Hippocampal formation (tissue), 2 donors: ENCODE results near the gene ATP2A2.
A peak's percentile ranks its signal among the peaks of the same experiment; 100 is the strongest.
"Not testable (repeated sequence)": the region's sequence is repeated elsewhere in the genome, so short reads cannot be mapped to it uniquely, and the experiment has no call there.

Experiments used
- DNase-seq, 2 donors: peaks; one replicate each; lab custom pipeline; 2025; lab: John Stamatoyannopoulos, UW

Gene ATP2A2

GRCh38 chr12:110301065-110301806, 20.2 kb downstream of the ATP2A2 start:
- no peak for DNase-seq

GRCh38 chr12:110304061-110304551, 23.1 kb downstream of the ATP2A2 start:
- DNase-seq: no peak

DNA sequence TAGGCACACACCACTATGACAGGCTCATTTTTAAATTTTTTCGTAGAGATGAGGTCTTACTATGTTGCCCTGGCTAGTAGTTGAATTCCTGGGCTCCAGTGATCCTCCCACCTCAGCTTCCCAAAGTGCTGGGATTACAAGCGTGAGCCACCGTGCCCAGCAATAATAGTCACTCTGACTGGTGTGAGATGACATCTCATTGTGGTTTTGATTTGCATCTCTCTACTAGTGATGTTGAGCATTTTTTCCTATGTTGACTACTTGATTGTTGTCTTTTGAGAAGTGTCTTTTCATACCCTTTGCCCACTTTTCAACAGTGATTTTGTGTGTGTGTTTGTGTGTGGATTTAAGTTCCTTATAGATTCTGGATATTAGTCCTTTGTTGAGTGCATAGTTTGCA, 26.3 kb downstream of the ATP2A2 start:
- no peak for DNase-seq

- no peak for DNase-seq
Measured at GRCh38 chr12:110310763-110311162, 29.7 kb downstream of the ATP2A2 start.

DNA sequence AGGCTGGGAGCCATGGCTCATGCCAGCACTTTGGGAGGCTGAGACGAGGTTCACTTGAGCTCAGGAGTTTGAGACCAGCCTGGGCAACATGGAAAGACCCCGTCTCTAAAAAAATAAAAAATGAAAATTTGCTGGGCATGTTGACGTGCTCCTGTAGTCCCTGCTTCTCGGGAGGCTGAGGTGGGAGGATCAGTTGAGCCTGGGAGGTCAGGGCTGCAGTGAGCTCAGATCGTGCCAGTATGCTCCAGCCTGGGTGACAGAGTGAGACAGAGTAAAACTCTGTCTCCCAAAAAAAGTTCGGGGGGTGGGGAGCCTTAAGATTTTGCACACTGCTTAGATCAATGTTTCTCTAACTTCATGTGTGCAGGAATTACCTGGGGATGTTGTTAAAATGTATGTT, 30.9 kb downstream of the ATP2A2 start:
- DNase-seq: no peak

DNA sequence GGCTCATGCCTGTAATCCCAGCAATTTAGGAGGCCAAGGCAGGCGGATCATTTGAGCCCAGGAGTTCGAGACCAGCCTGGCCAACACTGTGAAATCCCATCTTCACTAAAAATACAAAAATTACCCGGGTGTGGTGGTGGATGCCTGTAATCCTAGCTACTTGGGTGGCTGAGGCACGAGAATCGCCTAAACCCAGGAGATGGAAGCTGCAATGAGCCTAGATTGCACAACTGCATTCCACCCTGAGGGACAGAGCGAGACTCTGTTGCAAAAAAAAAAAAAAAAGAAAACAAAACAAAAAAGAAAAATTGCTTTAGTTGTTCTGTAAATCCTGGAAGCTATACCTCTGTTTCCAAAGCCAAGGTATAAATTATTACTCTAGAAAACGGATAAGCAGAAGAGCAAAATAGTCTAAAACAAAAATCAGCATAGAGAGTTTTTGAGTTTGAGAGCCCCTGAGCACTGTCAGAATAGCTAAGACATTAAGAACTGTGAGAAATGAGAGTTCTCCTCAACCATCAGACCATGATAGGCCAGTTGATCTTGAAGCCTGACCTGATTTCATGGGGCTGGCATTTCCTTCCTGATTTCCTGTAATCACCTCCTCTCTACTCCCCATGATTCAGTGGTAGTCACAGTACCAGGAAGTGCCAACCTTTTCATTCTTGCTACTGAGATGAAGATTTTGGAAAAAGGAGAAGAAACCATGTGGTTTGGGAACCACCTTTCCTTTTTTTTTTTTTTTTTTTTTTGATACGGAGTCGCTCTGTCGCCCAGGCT, 31.7 kb downstream of the ATP2A2 start:
- DNase-seq: no peak

GRCh38 chr12:110314308-110314707, 33.3 kb downstream of the ATP2A2 start:
- DNase-seq: no peak

DNA sequence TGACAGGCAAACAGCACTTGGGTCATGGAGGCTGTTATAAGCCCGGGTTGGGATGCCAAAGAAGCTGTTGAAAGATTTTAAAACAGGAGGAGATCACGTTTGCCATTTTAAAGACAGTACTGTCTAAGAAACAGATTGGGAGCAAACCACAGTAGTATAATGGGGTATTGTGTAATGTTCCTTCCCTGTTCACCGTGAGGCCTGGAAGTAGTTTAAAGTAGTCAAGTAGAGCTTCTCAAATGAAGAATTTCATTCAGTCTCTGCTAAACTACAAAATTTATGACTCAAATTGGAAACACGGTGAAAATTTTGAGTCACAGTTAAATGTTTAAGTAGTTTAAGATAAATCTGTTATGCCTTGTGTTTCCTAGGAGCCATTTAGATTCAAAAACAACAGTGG, 35.8 kb downstream of the ATP2A2 start:
- no peak for DNase-seq

DNA sequence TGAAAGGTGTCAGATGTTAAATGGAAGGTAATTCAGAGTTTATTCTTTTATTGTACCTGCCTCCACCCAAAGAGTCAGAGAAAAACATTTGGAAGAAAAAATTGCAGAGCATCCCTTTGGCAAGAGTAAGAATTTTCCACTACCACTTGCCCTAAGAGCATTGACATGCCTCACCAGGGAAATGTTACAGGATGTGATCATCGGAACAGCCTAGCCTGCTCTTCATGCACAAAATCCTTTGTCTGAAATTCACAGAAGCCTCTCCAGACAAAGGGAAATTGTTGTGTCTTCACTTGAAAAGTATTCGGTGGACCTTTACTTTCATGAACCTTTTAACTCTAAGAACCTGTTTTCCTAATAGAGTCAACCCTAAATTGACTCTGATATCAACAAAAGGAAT, 36.9 kb downstream of the ATP2A2 start:
- DNase-seq: no peak

DNA sequence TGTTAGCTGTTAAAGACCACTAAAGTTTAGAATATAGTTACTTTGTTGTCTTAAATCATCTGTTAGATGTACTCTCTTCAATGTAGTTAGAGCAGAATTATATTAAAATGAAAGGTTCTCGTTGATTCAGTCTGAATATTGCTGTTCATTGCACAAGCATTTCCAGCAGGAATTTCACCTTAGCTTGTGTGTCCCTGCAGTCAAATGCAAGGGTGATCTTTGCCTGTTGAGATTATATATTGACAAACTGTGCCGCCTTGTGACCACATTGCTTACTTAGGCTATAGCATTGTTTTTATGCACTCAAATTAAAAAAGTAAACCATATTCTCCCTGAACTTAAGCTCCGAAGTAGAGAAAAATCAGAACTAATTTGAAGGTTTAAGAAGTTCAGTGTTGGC, 39.5 kb downstream of the ATP2A2 start:
- DNase-seq: no peak

- no peak for DNase-seq
Measured at GRCh38 chr12:110329710-110330109, 48.7 kb downstream of the ATP2A2 start.

GRCh38 chr12:110330124-110330523, 49.1 kb downstream of the ATP2A2 start:
- no peak for DNase-seq

DNA sequence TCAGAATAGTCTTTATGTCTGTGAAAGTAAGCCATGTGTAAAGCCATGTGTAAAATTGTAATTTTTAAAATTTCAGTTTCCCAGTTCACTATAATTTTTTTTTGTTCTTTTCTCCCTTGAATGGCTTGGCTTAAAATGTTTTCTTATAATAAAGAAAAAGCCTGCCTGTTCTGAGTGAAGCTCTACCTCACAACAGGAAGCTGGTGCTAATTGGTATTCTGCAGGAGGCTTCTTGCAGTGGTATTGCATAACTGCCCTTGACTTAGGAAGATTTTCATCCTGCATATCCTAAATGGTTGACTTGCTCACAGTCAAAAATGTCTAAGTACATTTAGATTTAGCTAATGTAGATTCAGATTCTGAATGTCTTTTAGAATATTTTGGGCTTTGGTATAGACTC, 49.5 kb downstream of the ATP2A2 start:
- peak in 1 of 2 donors; percentile 51 for DNase-seq

- DNase-seq: no peak
Measured at GRCh38 chr12:110333201-110333600, 52.2 kb downstream of the ATP2A2 start.

GRCh38 chr12:110335481-110336045, 54.5 kb downstream of the ATP2A2 start:
- DNase-seq: no peak

- no peak for DNase-seq
Measured at GRCh38 chr12:110337912-110338710, 57.1 kb downstream of the ATP2A2 start.

- no peak for DNase-seq
Measured at GRCh38 chr12:110338754-110339153, 57.7 kb downstream of the ATP2A2 start.

DNA sequence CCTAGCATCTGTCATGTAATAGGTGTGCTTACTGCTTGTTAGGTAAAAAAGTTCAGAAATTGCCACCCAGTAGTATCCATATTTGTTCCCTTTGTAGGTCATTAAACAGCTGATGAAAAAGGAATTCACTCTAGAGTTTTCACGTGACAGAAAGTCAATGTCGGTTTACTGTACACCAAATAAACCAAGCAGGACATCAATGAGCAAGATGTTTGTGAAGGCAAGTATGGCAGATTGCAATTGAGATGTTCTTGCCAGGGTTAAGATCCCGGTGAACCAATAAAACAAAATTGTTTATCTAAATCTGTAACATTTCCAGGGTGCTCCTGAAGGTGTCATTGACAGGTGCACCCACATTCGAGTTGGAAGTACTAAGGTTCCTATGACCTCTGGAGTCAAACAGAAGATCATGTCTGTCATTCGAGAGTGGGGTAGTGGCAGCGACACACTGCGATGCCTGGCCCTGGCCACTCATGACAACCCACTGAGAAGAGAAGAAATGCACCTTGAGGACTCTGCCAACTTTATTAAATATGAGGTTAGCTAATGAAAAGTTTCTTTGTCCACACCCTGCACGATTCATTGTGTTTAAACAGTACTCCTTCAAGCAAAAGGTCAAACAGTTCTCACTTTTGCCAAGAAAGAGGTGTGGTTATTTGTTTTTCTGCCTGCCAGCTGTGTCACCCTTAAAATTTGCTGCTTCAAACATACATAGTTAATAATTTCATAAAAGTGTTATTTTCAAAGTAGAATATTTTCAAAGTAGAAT, 58.3 kb downstream of the ATP2A2 start:
- DNase-seq: no peak

- not testable (repeated sequence) for DNase-seq
Measured at GRCh38 chr12:110340261-110340660, 59.2 kb downstream of the ATP2A2 start.

- no peak for DNase-seq
Measured at GRCh38 chr12:110340706-110341105, 59.7 kb downstream of the ATP2A2 start.

DNA sequence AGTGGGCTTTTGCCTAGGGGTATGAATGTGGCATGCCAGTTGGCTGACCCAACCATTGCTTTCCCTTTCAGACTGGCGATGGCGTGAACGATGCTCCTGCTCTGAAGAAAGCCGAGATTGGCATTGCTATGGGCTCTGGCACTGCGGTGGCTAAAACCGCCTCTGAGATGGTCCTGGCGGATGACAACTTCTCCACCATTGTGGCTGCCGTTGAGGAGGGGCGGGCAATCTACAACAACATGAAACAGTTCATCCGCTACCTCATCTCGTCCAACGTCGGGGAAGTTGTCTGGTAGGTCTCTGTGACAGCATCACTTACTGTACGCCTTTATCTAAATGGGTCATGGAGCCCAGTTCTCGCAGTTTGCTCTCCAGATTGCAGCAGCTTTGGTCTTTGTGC, 61.1 kb downstream of the ATP2A2 start:
- DNase-seq: no peak
